GM06990 (cell line): Measurements from ENCODE around the gene CACNA1C.

ENCODE experiments used
- DNase-seq: peaks from one replicate; pipeline ENCODE4 v3.0.0-alpha.2; 2011; ENCODE audit not compliant: insufficient read length; ENCODE audit errors: extremely low read depth
- H3K27me3 ChIP-seq: replicated peaks from 2 replicates; pipeline ENCODE4 v1.6.0; 2011; ENCODE audit warnings: low read length; ENCODE audit not compliant: control insufficient read depth, insufficient read depth
- H3K36me3 ChIP-seq: 2 replicates; pipeline ENCODE4 v1.5.1; 2011; ENCODE audit warnings: low read length; ENCODE audit not compliant: control insufficient read depth, insufficient read depth
- H3K4me3 ChIP-seq: replicated peaks from 2 replicates; pipeline ENCODE4 v1.5.1; 2011; ENCODE audit warnings: low read depth, mild to moderate bottlenecking, control low read depth, low read length
- CTCF ChIP-seq: IDR thresholded peaks from 2 replicates; pipeline ENCODE4 v1.5.1; 2011; ENCODE audit warnings: low read length, control low read depth, mild to moderate bottlenecking, inconsistent platforms; ENCODE audit not compliant: insufficient read depth, poor library complexity, severe bottlenecking

Gene CACNA1C

GRCh38 chr12:2353691-2354090 is 300.9 kb downstream of the CACNA1C start:
- Histone ChIP-seq H3K36me3 (no peaks in the 10 kb centered on the region), H3K27me3 (peaks cover 2% of the 10 kb centered on the region), H3K4me3 (no peak overlapping the region)
- no peak for DNase-seq
- no peak for TF ChIP-seq CTCF

GRCh38 chr12:2354151-2354991 is 301.6 kb downstream of the CACNA1C start:
- DNase-seq: no peak
- H3K4me3 ChIP-seq: no peak overlapping the region
- H3K27me3 ChIP-seq: peaks cover 2% of the 10 kb centered on the region
- H3K36me3 ChIP-seq: no peaks in the 10 kb centered on the region
- TF ChIP-seq CTCF: no peak

- H3K36me3 ChIP-seq: no peaks in the 10 kb centered on the region
- no peak for TF ChIP-seq CTCF
Measured at GRCh38 chr12:2355198-2355597, 302.4 kb downstream of the CACNA1C start.

GRCh38 chr12:2355604-2356003 is 302.8 kb downstream of the CACNA1C start:
- no peak for DNase-seq
- Histone ChIP-seq H3K36me3 (no peaks in the 10 kb centered on the region), H3K27me3 (peaks cover 2% of the 10 kb centered on the region), H3K4me3 (no peak overlapping the region)
- TF ChIP-seq CTCF: no peak

More at GRCh38 chr12:2355198-2355597, 302.4 kb downstream of the CACNA1C start:
- Histone ChIP-seq H3K4me3 (no peak overlapping the region), H3K27me3 (peaks cover 2% of the 10 kb centered on the region)
- DNase-seq: no peak

- Histone ChIP-seq H3K36me3 (no peaks in the 10 kb centered on the region), H3K4me3 (no peak overlapping the region), H3K27me3 (peaks cover 2% of the 10 kb centered on the region)
- TF ChIP-seq CTCF: no peak
- DNase-seq: no peak
Measured at GRCh38 chr12:2356601-2357125, 303.9 kb downstream of the CACNA1C start.
